ENCODE measurements around the gene C12orf50.

C12orf50 gene

DNA sequence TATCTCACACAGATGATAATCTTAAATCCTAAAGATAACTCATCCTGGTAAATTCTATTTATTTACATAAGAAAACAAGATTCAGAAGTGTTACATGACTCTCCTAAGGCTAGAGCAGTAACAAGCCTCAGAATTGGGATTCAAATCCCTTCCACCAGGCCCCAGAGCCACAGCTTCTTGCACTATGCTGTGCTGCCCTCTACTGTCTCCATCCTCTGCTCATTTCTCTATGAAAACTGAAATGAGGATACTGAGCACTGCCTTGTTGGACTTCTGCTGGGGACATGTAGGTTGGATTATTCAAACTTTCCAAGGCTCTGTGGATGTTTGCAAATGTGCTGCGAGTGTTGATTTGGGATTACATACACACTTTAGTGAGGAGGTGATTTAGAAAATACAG is 23.5 kb upstream of the C12orf50 start:
- Histone ChIP-seq H3K27me3 (ENCODE audit: control insufficient read depth, low read length) (no peaks in the 10 kb centered on the region), H3K4me1 (ENCODE audit: control insufficient read depth, low read length) (no peaks in the 10 kb centered on the region), H3K9me3 (ENCODE audit: control insufficient read depth, insufficient read depth, low read length) (no peaks in the 10 kb centered on the region), H3K27ac (ENCODE audit: low read depth, low read length) (no peak overlapping the region), H4K20me1 (ENCODE audit: control insufficient read depth, insufficient read depth, low read depth, low read length) (0 out of 2 replicates have a peak, but pooled peaks cover 3% of the 10 kb centered on the region), H3K9me2 (replicated peaks; ENCODE audit: control insufficient read depth, low read length) (no peaks in the 10 kb centered on the region), H3K4me3 (ENCODE audit: low read length) (no peak overlapping the region), H3K79me2 (ENCODE audit: control insufficient read depth, low read length) (no peaks in the 10 kb centered on the region), H3K4me2 (ENCODE audit: low read length) (no peak overlapping the region), H3K36me3 (ENCODE audit: control insufficient read depth, low read length) (peaks cover 52% of the 10 kb centered on the region), H3F3A (ENCODE audit: control insufficient read depth, insufficient read depth) (peaks cover 7% of the 10 kb centered on the region)
- no peak for TF ChIP-seq EZH2phosphoT487 (IDR thresholded peaks at IDR 0.05; ENCODE audit: borderline replicate concordance, low read length)
- TF ChIP-seq, protein P1, sequence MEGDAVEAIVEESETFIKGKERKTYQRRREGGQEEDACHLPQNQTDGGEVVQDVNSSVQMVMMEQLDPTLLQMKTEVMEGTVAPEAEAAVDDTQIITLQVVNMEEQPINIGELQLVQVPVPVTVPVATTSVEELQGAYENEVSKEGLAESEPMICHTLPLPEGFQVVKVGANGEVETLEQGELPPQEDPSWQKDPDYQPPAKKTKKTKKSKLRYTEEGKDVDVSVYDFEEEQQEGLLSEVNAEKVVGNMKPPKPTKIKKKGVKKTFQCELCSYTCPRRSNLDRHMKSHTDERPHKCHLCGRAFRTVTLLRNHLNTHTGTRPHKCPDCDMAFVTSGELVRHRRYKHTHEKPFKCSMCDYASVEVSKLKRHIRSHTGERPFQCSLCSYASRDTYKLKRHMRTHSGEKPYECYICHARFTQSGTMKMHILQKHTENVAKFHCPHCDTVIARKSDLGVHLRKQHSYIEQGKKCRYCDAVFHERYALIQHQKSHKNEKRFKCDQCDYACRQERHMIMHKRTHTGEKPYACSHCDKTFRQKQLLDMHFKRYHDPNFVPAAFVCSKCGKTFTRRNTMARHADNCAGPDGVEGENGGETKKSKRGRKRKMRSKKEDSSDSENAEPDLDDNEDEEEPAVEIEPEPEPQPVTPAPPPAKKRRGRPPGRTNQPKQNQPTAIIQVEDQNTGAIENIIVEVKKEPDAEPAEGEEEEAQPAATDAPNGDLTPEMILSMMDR (IDR thresholded peaks at IDR 0.05; ENCODE audit: low read depth, low read length, poor library complexity, severe bottlenecking), result peak; percentile 60

DNA sequence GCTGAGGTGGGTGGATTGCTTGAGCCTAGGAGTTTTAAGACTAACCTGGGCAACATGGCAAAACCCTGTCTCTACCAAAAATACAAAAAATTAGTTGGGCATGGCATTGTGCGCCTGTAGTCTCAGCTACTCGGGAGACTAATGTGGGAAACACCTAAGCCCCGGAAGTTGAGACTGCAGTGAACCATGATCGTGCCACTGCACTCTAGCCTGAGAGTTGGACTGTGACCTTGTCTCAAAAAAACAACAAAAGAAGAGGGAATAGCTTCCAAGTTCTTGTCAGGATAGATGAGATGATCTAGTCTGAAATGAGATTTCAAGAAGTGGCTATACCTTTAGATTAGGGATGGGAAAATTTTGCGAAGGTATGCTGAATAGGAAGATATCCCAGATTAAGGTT is 14.8 kb upstream of the C12orf50 start:
- TF ChIP-seq, protein P1 (IDR thresholded peaks at IDR 0.05; ENCODE audit: low read depth, low read length, poor library complexity, severe bottlenecking), result no peak
- no peak for TF ChIP-seq EZH2phosphoT487 (IDR thresholded peaks at IDR 0.05; ENCODE audit: borderline replicate concordance, low read length)
- H3K4me1 ChIP-seq (ENCODE audit: control insufficient read depth, low read length), result no peaks in the 10 kb centered on the region
- H3K79me2 ChIP-seq (ENCODE audit: control insufficient read depth, low read length), result peaks cover 36% of the 10 kb centered on the region
- no peak overlapping the region for H3K27ac ChIP-seq (ENCODE audit: low read depth, low read length)
- H3F3A ChIP-seq (ENCODE audit: control insufficient read depth, insufficient read depth), result 0 out of 2 replicates have a peak, but pooled peaks cover 4% of the 10 kb centered on the region
- no peak overlapping the region for H3K4me3 ChIP-seq (ENCODE audit: low read length)
- H4K20me1 ChIP-seq (ENCODE audit: control insufficient read depth, insufficient read depth, low read depth, low read length), result no peaks in the 10 kb centered on the region
- H3K9me2 ChIP-seq (replicated peaks; ENCODE audit: control insufficient read depth, low read length), result no peaks in the 10 kb centered on the region
- no peak overlapping the region for H3K4me2 ChIP-seq (ENCODE audit: low read length)
- no peaks in the 10 kb centered on the region for H3K27me3 ChIP-seq (ENCODE audit: control insufficient read depth, low read length)
- H3K36me3 ChIP-seq (ENCODE audit: control insufficient read depth, low read length), result peaks cover 87% of the 10 kb centered on the region
- no peaks in the 10 kb centered on the region for H3K9me3 ChIP-seq (ENCODE audit: control insufficient read depth, insufficient read depth, low read length)

DNA sequence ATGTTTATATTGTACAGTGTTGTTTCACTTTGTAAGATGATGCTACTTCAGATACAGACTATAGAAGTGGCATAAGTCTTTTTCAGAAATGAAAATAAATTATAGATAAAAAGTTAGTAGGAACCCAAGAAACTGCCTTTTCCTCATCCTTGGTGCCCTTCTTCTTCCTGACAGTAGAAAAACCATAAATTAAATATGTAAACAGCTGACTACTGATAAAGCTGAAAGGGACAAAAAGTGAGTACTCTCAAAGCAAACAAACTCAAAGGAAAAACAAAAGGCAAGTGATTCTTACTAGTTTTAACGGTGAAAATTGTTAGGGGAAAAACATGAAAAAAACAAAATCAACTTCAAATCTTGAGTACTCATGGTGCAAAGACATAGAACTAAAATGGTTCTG is 8.6 kb upstream of the C12orf50 start:
- H3K27ac ChIP-seq (ENCODE audit: low read depth, low read length), result no peak overlapping the region
- TF ChIP-seq, protein P1 (IDR thresholded peaks at IDR 0.05; ENCODE audit: low read depth, low read length, poor library complexity, severe bottlenecking), result no peak
- no peak for TF ChIP-seq EZH2phosphoT487 (IDR thresholded peaks at IDR 0.05; ENCODE audit: borderline replicate concordance, low read length)
- peak overlapping the region; percentile 74 for H3K4me2 ChIP-seq (ENCODE audit: low read length)
- H3K36me3 ChIP-seq (ENCODE audit: control insufficient read depth, low read length), result peaks cover 53% of the 10 kb centered on the region
- H3K9me3 ChIP-seq (ENCODE audit: control insufficient read depth, insufficient read depth, low read length), result no peaks in the 10 kb centered on the region
- H3K4me3 ChIP-seq (ENCODE audit: low read length), result peak overlapping the region; percentile 95; the same call in 1 of the 2 replicates
- H4K20me1 ChIP-seq (ENCODE audit: control insufficient read depth, insufficient read depth, low read depth, low read length), result peaks cover 16% of the 10 kb centered on the region
- H3F3A ChIP-seq (ENCODE audit: control insufficient read depth, insufficient read depth), result no peaks in the 10 kb centered on the region
- H3K9me2 ChIP-seq (replicated peaks; ENCODE audit: control insufficient read depth, low read length), result no peaks in the 10 kb centered on the region
- H3K4me1 ChIP-seq (ENCODE audit: control insufficient read depth, low read length), result peaks cover 27% of the 10 kb centered on the region
- no peaks in the 10 kb centered on the region for H3K27me3 ChIP-seq (ENCODE audit: control insufficient read depth, low read length)
- H3K79me2 ChIP-seq (ENCODE audit: control insufficient read depth, low read length), result peaks cover 73% of the 10 kb centered on the region
